HepG2 (cell line): ENCODE data around the gene LRRC3B. TPM values are rescaled to one million over a fixed set of nuclear protein-coding genes. Genes with fewer than 3 reads are reported as not detected.

Experiments
- ATAC-seq: fragments of 200-7000 bp; cut with Tn5 transposase; 3 replicates; pipeline ENCODE4 v1.9.1; 2020; ENCODE audit warnings: mild to moderate bottlenecking, moderate library complexity
- BruUV-seq: library from RNA; stranded (reverse); fragments of 400-500 nt; replicated peaks from 2 replicates; lab custom pipeline; 2021; lab: Mats Ljungman, UMichigan
- CTCF ChIA-PET: fragments of 300-600 bp; formaldehyde crosslinking; extraction: SDS; loops from one replicate; lab custom pipeline; 2021; ENCODE audit warnings: low total read pairs, inconsistent platforms, low intra/inter-chr PET ratio; lab: Yijun Ruan, JAX
- POLR2A ChIA-PET: fragments of 350-600 bp; sonication (Branson Sonifier 250); formaldehyde crosslinking; loops from one replicate; lab custom pipeline; 2020; ENCODE audit warnings: antibody characterized with exemption, inconsistent platforms; lab: Yijun Ruan, JAX
- DNase-seq: peaks from one replicate; pipeline ENCODE4 v3.0.0-alpha.2; 2015; ENCODE audit warnings: low spot score
- FAIRE-seq: peaks from 3 replicates; lab custom pipeline; 2011; peaks lifted over from hg19 to GRCh38; lab: Jason Lieb, UNC
- H2AFZ ChIP-seq: one replicate; pipeline ENCODE4 v1.6.1; 2011; ENCODE audit warnings: low read length, inconsistent platforms
- H3K27ac ChIP-seq: fragments of 300-600 bp; 3 replicates; pipeline ENCODE4 v1.8.0; 2011; ENCODE audit warnings: mixed run types, mild to moderate bottlenecking, mixed read lengths, low read length, inconsistent platforms; ENCODE audit not compliant: insufficient read depth; ENCODE audit errors: extremely low read length
- H3K27me3 ChIP-seq, 2 experiments: fragments of 200-600 bp in 1 of 2; 2 replicates in 1 of 2; 3 replicates in 1 of 2; pipeline versions ENCODE4 v1.6.0 to v1.8.0; 2011; ENCODE audit warnings: low read length in 2 of 2, mild to moderate bottlenecking in 2 of 2, moderate library complexity in 2 of 2, inconsistent platforms in 1 of 2; ENCODE audit not compliant: insufficient read depth in 2 of 2, control insufficient read depth in 1 of 2
- H3K36me3 ChIP-seq, 2 experiments: fragments of 200-600 bp in 1 of 2; replicated peaks in 1 of 2; 2 replicates in 1 of 2; 3 replicates in 1 of 2; pipeline versions ENCODE4 v1.5.1 to v1.8.0; 2011; ENCODE audit warnings: low read length in 2 of 2, inconsistent platforms in 1 of 2; ENCODE audit not compliant: insufficient read depth in 2 of 2, control insufficient read depth in 1 of 2
- H3K4me1 ChIP-seq: 2 replicates; pipeline ENCODE4 v1.5.1; 2012; ENCODE audit warnings: low read length, inconsistent platforms; ENCODE audit not compliant: insufficient read depth
- H3K4me2 ChIP-seq: 2 replicates; pipeline ENCODE4 v1.6.0; 2011; ENCODE audit warnings: low read depth, low read length, inconsistent platforms
- H3K4me3 ChIP-seq, 3 experiments: fragments of 200-600 bp in 1 of 3; sonication (generic), shearing (Covaris generic) in 1 of 3; replicated peaks in 1 of 3; 2 replicates each; pipeline ENCODE4 v1.5.1; 2011 to 2016; ENCODE audit warnings: low read length in 3 of 3, inconsistent platforms in 2 of 3, low read depth in 2 of 3, mild to moderate bottlenecking in 2 of 3, control low read depth in 1 of 3, mixed read lengths in 1 of 3; ENCODE audit not compliant: insufficient read depth in 1 of 3
- H3K79me2 ChIP-seq: one replicate; pipeline ENCODE4 v1.6.1; 2011; ENCODE audit warnings: low read length, inconsistent platforms; ENCODE audit not compliant: insufficient read depth
- H3K9ac ChIP-seq: 2 replicates; pipeline ENCODE4 v1.6.0; 2011; ENCODE audit warnings: mild to moderate bottlenecking, low read depth, low read length, inconsistent platforms; ENCODE audit not compliant: insufficient read depth
- H3K9me3 ChIP-seq: 2 replicates; pipeline ENCODE4 v1.5.1; 2012; ENCODE audit warnings: mild to moderate bottlenecking, low read length
- H4K20me1 ChIP-seq: 2 replicates; pipeline ENCODE4 v1.6.0; 2011; ENCODE audit warnings: inconsistent platforms, mild to moderate bottlenecking, low read length, moderate library complexity; ENCODE audit not compliant: insufficient read depth
- ATF6 ChIP-seq: sonication (generic); formaldehyde crosslinking; conservative IDR thresholded peaks from 2 replicates; pipeline ENCODE4 v1.4.0; 2020; ENCODE audit warnings: missing genetic modification reagents
- HNF4A ChIP-seq: sonication (generic); formaldehyde crosslinking; IDR thresholded peaks from 2 replicates; pipeline ENCODE4 v1.4.0; 2020; ENCODE audit warnings: missing genetic modification reagents
- THAP11 ChIP-seq: IDR thresholded peaks from 2 replicates; pipeline ENCODE4 v1.6.1; 2016; ENCODE audit warnings: missing biosample characterization, missing genetic modification reagents
- ZBTB40 ChIP-seq, 2 experiments: fragments of 450-650 bp in 1 of 2; sonication (generic) in 1 of 2; formaldehyde crosslinking in 1 of 2; IDR thresholded peaks; 2 replicates each; pipeline versions ENCODE4 v1.6.1 to v1.8.0; 2016 to 2022; ENCODE audit warnings: antibody characterized with exemption in 1 of 2, mild to moderate bottlenecking in 1 of 2, missing genetic modification reagents in 1 of 2
- ZNF232 ChIP-seq: sonication (generic); formaldehyde crosslinking; IDR thresholded peaks from 2 replicates; pipeline ENCODE4 v1.4.0; 2020; ENCODE audit warnings: missing genetic modification reagents, borderline replicate concordance
- WGBS: methylation state at CpG from one replicate; pipeline ENCODE4 v1.1.6; 2017; ENCODE audit warnings: low lambda C conversion rate; 5-methylcytosine and 5-hydroxymethylcytosine counted together
- in situ Hi-C: cut with HindIII; loops from 2 replicates; pipeline ENCODE4 v1.10.0; 2017; ENCODE audit warnings: low pct_unique_long_range_greater_than_20kb; ENCODE audit not compliant: extremely low pct_ligation_motif_present
- intact Hi-C: fragments of 100-400 bp; cut with micrococcal nuclease; formaldehyde crosslinking; loops from one replicate; pipeline ENCODE4 v1.10.0; 2022; ENCODE audit not compliant: unreplicated experiment
- polyA plus RNA-seq, 8 experiments: library from polyadenylated mRNA; depleted of rRNA in 3 of 8; stranded (reverse) in 7 of 8; unstranded in 1 of 8; fragments of >200 nt; fragmentation: Illumina TruSeq in 4 of 8; extraction: Trizol in 4 of 8; gene quantifications; 2 replicates each; pipeline versions ENCODE4 v1.2.1 to v1.2.3, GENCODE V29; 2011 to 2016; ENCODE audit warnings: low read depth in 4 of 8, missing spikeins in 1 of 8, mixed read lengths in 1 of 8; ENCODE audit not compliant: insufficient read depth in 1 of 8
- total RNA-seq, 5 experiments: library from RNA; depleted of rRNA; stranded (reverse); fragments of >200 nt; fragmentation: Illumina TruSeq; extraction: Trizol; gene quantifications; 2 replicates each; pipeline ENCODE4 v1.2.3, GENCODE V29; 2016; ENCODE audit warnings: low read depth in 1 of 5
- TF ChIP-seq, protein P1 (sequence below): sonication (generic); formaldehyde crosslinking; IDR thresholded peaks from 2 replicates; pipeline ENCODE4 v1.4.0; 2020; ENCODE audit warnings: missing genetic modification reagents, borderline replicate concordance

LRRC3B gene
- total and polyA plus RNA-seq, 2 of the 13 experiments (the other 11 are each of a cell fraction or from before 2014, with no cell fraction given), result not detected

GRCh38 chr3:26630669-26631389 lies 8.3 kb downstream of the LRRC3B start (continued):
- TF ChIP-seq ZBTB40 (IDR thresholded peaks at IDR 0.05), result no peak
- TF ChIP-seq ZBTB40 (CRISPR knock-in tag; IDR thresholded peaks at IDR 0.05), result no peak
- TF ChIP-seq, all 625 proteins: peak for 0

GRCh38 chr3:26631390-26631738 lies 8.8 kb downstream of the LRRC3B start:
- intact Hi-C loops, result no loop called here
- FAIRE-seq (no peak), ATAC-seq (no peak), DNase-seq (no peak)
- H3K9me3 ChIP-seq, result no peaks in the 10 kb centered on the region
- no peak overlapping the region for H3K4me2 ChIP-seq
- no peaks in the 10 kb centered on the region for H4K20me1 ChIP-seq
- H2AFZ ChIP-seq, result no peak overlapping the region
- no peak overlapping the region for H3K9ac ChIP-seq
- ChIA-PET CTCF (no interaction called here), POLR2A (no interaction called here)
- H3K27me3 ChIP-seq, result no peaks in the 10 kb centered on the region
- no peak overlapping the region for H3K27ac ChIP-seq
- 0% methylated on average over 1 of the region's 1 CpG for WGBS
- no TSS peak for BruUV-seq
- H3K79me2 ChIP-seq, result no peaks in the 10 kb centered on the region
- in situ Hi-C loops, result no loop called here
- H3K36me3 ChIP-seq, result no peaks in the 10 kb centered on the region
- no peaks in the 10 kb centered on the region for H3K4me1 ChIP-seq
- H3K4me3 ChIP-seq, result no peak overlapping the region
- no peak for TF ChIP-seq HNF4A (CRISPR knock-in tag)
- TF ChIP-seq THAP11 (CRISPR knock-in tag), result no peak
- TF ChIP-seq, protein P1, sequence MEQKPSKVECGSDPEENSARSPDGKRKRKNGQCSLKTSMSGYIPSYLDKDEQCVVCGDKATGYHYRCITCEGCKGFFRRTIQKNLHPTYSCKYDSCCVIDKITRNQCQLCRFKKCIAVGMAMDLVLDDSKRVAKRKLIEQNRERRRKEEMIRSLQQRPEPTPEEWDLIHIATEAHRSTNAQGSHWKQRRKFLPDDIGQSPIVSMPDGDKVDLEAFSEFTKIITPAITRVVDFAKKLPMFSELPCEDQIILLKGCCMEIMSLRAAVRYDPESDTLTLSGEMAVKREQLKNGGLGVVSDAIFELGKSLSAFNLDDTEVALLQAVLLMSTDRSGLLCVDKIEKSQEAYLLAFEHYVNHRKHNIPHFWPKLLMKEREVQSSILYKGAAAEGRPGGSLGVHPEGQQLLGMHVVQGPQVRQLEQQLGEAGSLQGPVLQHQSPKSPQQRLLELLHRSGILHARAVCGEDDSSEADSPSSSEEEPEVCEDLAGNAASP (CRISPR knock-in tag), result no peak
- no peak for TF ChIP-seq ATF6 (CRISPR knock-in tag)
- no peak for TF ChIP-seq ZNF232 (CRISPR knock-in tag)
